Measurements from ENCODE around the gene RBKS.

The RBKS gene

DNA sequence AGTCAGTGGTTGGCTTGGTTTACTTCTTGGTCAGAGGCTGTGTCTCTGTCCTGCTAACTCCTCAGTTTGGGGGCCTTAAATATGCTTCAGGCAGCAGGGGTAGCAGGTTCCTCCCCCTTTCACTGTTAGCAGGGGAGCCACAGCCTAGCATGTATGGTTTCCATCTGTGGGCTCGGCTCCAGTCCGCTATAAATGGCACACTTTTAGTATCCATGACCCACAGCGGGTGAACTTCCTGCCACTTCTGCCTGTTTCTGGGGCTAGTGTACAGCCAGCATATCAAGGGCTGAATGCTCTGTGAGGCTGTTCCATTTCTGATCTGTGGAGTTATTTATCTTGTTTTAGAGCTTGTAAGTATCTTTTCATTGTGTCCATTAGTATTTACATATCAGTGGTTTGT lies 60.4 kb downstream of the RBKS start:
- DNase-seq, result no peak

DNA sequence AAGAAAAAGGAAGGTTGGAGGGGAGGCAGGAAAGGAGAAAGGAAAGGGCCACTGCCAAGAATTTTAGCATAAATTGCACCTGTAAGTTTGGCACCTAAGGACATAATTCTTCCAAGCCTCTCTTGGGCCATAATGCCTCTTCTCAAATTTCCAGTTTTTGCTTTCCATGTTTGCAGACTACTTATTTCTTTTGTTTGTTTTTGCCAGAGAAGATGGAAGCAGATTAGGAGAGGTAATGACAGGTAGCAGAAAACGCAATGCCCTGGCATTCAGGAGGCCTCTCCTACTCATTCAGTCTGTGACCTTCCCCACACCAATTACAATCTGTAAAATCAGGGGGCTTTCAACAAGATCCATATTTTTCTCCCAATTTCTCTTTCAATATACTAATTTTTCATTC lies 61.9 kb downstream of the RBKS start:
- no peak for DNase-seq

DNA sequence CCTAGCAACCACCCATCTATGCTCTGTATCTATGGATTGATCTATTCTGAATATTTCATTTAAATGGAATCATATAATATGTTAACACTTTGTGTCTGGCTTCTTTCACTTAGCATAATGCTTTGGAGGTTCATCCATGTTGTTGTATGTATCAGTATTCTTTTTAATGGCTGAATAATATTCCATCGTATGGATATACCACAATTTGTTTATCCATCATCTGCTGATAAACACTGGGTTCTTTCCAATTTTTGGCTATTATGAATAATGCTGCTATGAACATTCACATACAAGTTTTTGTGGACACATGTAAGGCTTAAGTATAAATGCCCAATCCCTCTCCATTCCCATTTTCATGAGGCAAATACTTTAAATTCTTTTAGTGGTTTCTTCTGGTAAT lies 65.8 kb downstream of the RBKS start:
- no peak for DNase-seq

DNA sequence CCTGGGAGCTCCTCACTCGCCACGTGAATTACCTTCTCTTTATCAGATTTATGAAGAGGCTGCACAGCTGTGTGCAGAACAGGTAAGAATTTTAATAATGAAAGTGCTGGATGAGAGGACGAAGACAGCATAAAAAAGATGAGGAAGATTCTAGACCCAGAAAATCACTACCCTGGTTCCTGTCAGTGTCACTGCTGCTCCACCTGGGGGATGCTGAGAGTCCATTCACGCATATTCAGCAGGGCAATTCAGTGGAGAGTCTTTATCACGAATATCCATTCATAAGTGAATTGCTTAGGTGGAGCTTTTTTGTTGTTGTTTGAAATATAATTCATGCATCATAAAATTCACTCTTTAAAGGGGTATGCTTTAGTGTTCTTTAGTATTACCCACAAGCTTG lies 66.6 kb downstream of the RBKS start:
- no peak for DNase-seq

DNA sequence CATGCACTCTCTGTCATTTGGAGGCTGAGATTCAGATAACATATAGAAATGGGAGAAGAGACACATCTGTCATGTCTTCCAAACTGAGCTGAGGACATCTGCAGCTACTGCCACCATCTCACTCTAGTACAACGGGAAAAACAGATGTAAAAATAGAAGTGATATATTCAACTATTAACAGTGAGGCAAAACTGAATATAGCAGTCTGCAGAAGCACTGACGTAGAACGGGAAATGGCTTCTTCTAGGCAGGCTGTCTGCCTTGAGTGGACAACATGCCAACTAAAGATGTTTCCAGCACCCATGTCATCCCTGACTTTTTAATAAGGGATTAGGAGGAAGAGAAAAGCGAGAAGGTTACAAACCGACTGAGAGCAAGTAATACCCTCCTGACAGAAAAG lies 67.1 kb downstream of the RBKS start:
- no peak for DNase-seq

DNA sequence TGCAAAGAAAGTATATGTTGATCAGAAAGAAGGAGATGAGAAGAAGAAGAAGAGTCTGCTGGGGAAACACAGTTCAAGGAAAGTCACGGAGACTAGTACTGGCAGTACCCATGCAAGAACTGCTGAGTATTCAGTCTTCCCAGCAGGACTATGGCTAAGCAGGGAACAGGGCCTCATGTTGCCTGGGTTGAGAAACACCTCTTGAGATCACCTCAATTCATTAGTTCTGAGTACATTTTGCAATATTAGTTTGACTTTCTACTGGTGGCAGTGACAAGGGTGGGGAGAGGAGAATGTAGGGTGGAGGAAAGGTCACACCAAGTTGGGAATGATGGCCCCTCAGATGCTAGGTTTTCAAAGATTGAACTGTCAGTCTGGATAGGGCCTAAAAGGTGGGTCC lies 68.1 kb downstream of the RBKS start:
- no peak for DNase-seq

DNA sequence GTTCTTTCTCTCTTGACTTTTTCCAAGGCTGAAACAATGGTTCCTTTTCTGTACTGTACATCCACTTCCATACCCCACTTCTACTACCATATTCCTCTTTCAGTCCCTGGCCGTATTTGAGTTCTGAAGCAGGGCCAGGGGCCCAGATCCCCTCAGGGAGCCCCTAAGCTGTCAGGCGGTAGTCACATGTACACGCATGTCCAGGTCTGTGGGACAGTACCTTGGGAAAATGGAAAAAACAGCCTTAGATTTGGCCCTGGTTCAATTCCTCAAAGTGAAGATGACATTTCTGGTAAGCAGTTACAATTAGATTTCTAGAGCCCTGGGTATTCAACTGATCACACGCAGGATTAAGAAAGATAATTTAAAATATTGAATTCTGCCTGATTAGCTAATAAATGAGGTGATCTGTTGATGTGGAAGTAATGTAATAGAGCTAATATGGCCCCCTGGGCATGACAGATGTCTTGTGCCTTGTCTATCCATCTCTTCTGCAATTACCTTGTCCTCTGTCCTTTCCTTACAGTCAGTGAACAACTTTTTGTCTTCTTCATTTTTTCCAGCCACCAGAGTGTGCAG lies 74.2 kb downstream of the RBKS start:
- DNase-seq, result no peak

DNA sequence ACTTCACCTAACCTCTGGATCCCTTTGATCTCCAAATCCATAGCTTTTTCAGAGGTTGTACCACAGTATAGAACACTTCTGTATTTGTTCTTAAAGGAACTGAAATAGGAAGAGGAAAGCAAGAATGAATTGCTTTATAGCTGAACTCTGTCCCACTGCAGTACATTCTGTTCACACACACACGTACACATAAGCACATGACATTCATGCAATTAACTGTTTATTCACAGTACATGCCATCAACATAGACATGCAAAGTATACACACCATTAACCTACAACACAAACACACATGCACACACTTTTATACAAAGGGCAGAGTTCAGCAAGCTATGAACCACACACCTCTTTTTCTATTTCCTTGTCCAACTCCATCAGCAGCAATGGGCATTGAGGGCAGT lies 75.4 kb downstream of the RBKS start:
- no peak for DNase-seq

DNA sequence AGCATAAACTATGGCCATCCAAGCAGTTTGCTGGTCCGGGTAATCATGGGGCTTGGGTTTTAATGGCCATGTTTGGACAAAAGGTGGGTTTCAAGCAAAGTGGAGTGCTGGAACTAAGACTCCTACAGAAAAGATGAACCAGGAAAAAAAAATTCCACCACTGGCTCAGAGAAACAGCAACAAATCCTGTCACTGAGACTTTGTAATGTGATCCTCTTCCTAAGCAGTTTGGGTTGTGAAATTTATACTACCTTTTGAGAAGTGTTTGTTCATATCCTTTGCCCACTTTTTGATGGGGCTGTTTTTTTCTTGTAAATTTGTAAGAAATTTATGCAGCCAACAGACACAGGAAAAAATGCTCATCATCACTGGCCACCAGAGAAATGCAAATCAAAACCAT lies 78.4 kb downstream of the RBKS start:
- DNase-seq, result no peak

DNA sequence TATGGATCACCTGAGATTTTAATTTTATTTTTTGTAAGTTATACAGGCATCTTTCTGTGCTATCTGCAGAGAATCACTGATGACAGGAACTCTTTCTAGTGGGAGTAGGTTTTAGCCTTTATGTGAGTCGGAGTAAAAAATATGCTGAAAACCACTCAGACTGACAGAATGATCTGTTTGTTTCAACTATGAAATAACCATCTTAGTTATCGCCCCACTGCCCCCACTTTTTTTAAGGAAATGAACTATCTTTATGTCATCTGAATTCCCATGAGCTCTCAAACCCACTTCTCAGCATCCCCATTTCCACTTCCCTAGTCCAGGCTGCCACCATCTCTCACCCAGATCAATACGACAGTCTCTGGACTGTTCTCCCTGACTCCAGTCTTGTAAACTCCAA lies 79.7 kb downstream of the RBKS start:
- no peak for DNase-seq

DNA sequence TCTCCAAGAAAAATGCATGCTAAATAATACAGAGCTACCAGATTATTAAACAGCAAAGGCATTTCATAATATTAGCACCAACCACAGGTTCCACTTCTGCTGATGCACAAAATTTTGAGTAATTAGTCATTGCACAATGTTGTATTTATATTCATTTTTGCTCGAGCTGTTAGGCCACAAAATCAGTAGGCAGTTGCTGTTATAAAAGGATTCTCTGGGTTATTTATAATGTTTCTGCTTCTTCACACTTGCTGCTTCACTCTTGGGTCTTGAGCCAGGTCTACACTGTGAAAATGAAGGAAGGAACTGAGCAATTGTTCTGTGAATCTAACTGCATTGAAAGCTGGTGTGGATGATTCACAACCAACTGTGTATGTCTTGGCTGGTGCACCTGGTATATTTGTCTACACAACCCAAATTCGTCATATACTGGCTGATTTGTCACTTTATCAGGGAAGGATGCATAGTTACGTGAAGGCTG lies 80.4 kb downstream of the RBKS start:
- peak; percentile 62 for DNase-seq

DNA sequence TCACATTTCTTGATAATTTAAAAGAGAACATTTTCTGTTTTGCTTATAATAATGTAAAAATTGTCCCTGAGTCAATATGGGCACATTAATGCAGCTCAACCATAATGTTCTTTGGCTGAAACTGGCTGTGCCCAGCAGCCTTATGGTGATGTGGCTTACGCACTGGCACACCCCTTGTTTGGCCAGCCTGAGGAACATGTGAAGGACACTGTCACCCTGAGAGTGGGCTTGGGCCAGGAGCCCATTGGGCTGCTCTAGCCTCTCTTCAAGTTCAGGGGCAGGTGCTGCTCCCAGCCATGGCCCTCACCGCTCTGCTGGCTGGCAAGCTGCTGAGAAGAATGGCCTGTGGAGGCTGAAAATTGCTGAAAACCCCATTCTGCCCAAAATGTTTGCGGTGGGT lies 81.2 kb downstream of the RBKS start:
- DNase-seq, result no peak

DNA sequence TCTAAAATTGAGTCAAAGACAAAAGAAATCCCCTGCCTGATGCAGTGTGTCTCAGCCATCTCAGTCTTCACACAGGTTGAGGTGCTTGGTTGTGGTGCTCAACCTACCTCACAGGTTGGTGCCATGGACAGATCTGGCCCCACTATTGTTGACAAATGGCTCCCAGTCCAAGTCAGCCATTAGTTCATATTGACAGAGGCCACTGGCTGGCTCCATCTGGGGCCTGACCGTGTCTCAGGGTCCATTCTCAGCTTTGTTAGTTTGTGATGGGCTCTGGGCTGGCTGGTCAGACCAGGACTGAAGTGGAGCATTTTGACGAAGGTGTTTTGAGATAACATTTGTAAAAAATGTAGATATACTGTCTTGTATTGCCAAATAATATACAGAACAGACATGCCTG lies 81.8 kb downstream of the RBKS start:
- DNase-seq, result no peak

DNA sequence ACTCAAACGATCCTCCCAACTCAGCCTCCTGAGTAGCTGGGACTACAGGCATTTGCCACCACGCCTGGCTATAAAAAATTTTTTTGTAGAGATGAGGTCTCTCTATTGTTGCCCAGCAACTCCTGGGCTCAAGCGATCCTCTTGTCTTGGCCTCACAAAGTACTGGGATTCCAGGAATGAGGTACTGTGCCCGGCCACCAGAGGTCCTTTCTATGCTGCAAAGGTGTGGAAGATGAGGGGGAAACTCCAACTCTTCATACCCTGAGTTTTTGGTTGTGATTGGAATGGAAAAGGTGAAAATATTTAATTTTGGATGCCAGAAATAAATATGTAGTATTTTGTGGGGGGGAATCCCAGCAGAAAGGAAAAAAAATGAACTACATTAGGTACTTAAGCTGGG lies 82.7 kb downstream of the RBKS start:
- peak; percentile 41 for DNase-seq

DNA sequence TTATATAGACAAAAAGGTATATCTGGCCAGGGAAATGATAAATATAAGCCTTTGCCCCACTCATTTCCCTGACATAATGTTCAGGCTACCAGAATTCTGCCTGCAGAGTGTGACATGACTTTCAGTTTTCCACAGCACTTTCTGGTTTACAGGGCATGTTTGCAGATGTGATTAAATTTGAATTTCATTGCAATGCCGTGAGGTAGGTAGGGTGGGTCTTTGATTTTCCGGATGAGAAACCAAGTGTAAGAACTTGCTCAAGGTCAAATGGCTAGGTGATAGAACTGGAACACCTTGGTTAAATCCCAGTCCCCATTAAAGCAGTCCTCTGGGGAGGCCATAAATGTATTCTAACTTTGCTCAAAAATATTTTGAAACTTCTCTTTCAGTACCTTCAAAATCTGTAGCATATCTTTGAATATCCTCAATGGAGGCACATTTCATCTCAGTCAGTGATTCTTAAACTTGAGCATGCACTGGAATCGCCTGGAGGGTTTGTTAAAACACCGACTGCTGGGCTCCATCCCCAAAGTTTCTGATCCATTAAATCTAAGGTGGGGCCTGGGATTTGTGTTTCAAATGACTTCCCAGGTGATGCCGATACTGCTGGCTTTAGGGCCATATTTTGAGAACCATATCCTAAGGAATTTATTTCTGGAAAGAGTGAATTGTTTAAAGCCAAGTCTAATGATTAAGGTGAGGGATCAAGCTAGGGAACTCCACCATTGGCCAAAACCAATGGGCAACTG lies 83.7 kb downstream of the RBKS start:
- DNase-seq, result no peak

DNA sequence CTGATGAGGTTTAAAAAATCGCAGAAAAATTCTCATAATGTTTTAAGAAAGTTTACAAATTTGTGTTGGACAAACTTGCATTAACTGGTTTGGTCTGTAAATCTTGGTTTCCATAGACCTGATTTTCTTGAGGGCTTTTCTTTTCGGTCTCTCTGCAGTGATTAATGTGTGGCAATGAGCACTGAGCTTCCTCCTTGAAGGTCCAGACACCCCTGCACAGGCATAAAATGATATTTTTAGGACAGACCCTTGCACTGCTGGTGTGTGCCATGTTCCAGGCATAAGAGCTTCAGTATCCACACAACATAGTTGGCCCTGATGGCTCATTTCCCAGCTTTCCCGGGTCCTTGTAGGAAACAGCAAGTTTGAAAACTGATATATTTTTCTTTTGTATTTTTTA lies 85.0 kb downstream of the RBKS start:
- peak; percentile 18 for DNase-seq

DNA sequence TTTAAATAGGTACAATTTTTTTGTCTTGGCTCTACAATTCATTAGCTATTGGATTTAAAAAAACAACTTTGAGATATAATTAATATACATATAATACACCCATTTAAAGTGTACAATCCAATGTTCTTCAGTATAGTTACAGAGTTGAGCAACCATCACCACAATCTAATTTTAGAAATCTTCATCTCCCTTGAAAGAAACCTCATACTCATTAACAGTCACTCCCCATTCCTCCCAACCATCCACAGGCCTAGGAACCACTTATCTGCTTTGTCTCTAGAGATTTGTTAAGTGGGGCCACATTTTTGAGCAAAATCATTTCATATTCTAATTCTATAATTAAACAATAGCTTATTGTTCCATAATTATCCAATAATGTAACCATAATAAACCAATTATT lies 86.0 kb downstream of the RBKS start:
- peak; percentile 53 for DNase-seq

DNA sequence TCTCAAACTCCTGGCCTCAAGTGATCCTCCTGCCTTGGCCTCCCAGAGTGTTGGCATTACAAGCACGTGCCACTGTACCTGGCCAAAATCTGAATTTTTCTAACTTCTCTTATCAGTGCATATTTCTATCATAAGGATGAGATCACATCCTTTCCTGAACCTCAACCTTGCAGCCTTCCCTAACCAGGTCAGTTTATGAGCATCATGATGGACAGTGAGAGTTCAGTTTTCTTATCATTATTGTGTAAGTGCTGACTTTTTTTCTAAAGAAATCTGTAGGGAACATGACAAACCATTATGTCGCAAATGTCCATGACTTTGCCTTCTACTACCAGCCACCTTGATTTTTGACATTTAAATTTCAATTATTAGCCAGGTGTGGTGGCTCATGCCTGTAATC lies 87.1 kb downstream of the RBKS start:
- DNase-seq, result peak; percentile 33

DNA sequence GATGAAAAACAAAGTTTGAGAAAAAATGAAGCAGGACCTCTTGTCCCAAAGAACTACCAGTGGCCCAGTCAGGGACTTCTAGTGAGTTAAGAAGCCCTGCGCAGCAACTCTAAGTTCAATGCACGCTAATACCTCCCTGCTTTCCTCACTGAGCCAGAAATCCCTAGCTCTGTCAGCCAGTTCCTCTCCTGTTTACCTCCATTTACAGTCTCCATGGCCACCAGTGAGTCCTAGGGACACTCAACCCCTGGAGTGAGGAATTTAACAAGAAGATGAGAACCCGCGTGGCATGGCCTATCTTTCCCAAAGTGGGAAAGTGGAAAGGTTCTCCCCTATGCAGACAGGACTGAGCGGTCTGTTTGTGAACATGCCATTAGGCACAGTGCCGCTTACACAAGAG lies 87.6 kb downstream of the RBKS start:
- no peak for DNase-seq

DNA sequence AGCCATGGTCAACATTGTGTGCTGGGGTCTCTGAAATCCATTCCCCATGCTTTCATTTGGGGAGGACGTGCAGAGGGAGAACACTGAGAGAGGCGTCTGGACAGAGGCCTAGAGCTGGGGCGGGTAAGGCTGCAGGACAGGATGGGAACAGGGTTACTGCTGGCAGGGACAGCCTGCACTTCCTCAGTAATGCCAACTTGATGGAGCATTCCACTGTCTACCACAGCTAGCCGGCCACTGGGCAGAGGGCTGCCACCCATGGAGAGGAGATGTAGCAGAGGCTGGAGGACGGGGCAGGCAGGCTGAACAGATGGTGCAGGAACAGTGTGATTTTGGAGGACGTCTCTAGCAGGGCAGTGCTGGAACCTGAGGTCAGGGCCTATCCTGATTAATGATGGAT lies 89.3 kb downstream of the RBKS start:
- DNase-seq, result no peak

DNA sequence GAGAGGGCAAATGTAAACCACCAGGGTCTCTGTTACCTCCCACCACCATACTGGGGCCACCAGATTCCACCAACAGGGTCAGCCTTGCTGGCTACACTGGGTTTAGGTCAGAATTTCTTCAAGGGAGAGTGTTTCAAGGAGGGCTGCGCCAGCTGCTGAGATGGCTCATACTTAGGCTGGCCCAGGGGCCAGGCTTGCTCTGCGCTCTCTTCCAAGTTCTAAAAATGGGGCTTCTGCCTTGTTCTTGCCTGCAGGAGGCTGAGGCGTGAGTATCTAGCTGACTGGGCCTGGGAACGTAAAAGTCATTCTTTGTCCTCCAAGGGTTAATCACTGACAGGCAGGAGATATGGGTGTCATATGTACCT lies 90.6 kb downstream of the RBKS start:
- DNase-seq, result no peak

DNA sequence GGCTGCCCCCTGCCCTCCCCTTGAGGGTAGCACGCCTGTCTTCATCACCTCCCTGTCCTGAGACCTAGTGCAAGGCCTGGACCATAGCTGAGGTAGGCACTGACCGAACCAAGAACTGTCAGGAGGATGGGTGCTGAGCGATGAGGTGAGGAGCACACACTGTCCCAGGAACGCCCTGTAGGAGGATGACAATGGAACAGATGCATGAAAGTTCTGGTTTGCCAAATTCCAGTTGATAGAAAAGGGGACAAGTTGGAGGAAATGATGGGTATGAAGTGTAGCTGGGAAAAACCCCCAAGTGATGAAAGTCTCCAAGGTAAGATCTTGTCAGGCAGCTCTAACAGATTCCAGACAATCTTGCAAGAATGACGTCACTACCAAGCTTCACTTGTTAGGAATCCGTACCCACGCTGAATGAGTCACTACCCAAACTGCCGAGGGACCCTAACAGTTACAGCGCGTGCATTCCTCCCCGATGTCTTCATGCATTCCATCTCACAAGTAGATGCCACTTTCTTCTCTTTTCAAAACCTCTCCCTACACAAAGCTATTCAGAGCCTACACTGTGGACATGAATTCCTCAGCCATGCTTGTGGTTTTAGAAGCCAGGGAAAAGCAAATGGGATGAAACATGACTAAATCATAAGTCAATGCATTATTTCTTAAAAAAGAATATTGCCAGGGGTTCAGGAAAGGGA lies 91.1 kb downstream of the RBKS start:
- DNase-seq, result no peak

DNA sequence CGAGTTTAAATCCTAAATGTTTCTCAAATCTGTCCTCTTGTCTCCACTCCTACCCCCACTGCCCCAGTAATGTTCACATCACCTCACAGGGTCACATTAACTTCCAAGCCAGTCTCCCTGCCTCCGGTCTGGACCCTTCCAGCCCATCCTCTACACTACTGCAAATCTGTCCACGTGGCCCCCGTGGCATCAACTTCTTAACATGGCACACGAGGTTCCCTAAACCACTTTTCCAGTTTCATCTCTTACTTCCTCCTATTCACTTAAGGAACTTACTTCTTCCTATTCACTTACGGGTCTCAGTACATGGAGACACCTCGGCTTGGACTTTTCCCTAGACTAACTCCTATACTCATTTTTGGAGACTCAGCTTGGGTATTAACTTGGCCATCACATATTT lies 91.7 kb downstream of the RBKS start:
- no peak for DNase-seq

DNA sequence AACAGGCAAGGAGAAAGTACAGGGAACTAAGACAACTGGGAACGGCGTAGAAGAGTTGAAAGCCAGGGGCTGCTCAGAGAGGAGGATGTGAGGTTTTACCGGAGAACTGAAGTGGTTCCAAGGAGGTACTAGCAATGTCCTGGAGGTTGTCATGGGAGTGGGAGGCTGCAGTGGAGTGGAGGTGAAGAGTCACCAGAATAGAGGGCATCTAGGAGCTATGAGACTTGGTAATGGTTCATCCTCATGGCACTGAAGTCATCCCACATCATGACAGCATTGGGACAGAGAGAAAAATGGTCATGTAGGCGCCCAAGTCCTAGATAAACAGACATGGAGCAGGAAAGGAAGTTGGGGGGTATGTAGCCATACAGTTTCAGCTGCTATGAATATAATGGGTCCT lies 92.3 kb downstream of the RBKS start:
- DNase-seq, result no peak

Measured in hematopoietic multipotent progenitor cell treated with erythropoietin and hydrocortisone succinate and interleukin-3 and kit ligand, for 6 days (in vitro differentiated cells).